ENCODE measurements around the gene ZNF837.

The ZNF837 gene

DNA sequence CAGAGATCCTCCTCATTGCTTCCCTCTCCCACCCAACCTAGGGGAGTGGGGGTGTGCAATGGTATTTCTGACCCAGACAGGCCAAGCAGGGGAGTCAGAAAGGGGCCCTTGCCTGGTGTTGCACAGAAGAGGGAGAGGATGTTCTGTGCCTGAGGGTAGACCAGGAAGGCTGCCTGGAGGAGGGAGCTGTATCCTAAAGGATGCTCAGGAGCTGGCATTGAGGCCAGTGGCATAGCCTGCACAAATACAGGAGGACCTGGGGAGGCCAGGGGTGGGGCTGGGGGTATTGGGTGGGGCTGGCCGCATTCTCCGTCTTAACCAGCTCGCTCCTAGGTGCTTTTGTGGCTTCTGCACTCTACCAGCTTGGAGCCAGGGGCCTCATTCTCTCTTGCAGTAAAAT, 19.1 kb upstream of the ZNF837 start:
- TF ChIP-seq TAF1 (IDR thresholded peaks at IDR 0.05; ENCODE audit: low read depth) (no peak), EP300 (IDR thresholded peaks at IDR 0.05; ENCODE audit: borderline replicate concordance) (no peak), TEAD4 (IDR thresholded peaks at IDR 0.05) (no peak), FOXM1 (IDR thresholded peaks at IDR 0.05; ENCODE audit: borderline replicate concordance, low read depth) (no peak), TCF12 (IDR thresholded peaks at IDR 0.05; ENCODE audit: low read depth) (no peak), CREB1 (IDR thresholded peaks at IDR 0.05; ENCODE audit: low read depth) (no peak), CEBPB (IDR thresholded peaks at IDR 0.05) (no peak), EGR1 (IDR thresholded peaks at IDR 0.05) (no peak), ZBTB7A (IDR thresholded peaks at IDR 0.05; ENCODE audit: low read depth) (no peak), NFIC (IDR thresholded peaks at IDR 0.05) (no peak), YY1 (IDR thresholded peaks at IDR 0.05; ENCODE audit: low read depth) (no peak), RAD21 (IDR thresholded peaks at IDR 0.05; ENCODE audit: low read depth) (no peak)
- TF ChIP-seq, protein P1, sequence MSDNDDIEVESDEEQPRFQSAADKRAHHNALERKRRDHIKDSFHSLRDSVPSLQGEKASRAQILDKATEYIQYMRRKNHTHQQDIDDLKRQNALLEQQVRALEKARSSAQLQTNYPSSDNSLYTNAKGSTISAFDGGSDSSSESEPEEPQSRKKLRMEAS (IDR thresholded peaks at IDR 0.05), result no peak
- TF ChIP-seq, protein P2, sequence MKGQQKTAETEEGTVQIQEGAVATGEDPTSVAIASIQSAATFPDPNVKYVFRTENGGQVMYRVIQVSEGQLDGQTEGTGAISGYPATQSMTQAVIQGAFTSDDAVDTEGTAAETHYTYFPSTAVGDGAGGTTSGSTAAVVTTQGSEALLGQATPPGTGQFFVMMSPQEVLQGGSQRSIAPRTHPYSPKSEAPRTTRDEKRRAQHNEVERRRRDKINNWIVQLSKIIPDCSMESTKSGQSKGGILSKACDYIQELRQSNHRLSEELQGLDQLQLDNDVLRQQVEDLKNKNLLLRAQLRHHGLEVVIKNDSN (IDR thresholded peaks at IDR 0.05), result no peak
- TF ChIP-seq, protein P3, sequence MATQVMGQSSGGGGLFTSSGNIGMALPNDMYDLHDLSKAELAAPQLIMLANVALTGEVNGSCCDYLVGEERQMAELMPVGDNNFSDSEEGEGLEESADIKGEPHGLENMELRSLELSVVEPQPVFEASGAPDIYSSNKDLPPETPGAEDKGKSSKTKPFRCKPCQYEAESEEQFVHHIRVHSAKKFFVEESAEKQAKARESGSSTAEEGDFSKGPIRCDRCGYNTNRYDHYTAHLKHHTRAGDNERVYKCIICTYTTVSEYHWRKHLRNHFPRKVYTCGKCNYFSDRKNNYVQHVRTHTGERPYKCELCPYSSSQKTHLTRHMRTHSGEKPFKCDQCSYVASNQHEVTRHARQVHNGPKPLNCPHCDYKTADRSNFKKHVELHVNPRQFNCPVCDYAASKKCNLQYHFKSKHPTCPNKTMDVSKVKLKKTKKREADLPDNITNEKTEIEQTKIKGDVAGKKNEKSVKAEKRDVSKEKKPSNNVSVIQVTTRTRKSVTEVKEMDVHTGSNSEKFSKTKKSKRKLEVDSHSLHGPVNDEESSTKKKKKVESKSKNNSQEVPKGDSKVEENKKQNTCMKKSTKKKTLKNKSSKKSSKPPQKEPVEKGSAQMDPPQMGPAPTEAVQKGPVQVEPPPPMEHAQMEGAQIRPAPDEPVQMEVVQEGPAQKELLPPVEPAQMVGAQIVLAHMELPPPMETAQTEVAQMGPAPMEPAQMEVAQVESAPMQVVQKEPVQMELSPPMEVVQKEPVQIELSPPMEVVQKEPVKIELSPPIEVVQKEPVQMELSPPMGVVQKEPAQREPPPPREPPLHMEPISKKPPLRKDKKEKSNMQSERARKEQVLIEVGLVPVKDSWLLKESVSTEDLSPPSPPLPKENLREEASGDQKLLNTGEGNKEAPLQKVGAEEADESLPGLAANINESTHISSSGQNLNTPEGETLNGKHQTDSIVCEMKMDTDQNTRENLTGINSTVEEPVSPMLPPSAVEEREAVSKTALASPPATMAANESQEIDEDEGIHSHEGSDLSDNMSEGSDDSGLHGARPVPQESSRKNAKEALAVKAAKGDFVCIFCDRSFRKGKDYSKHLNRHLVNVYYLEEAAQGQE (IDR thresholded peaks at IDR 0.05; ENCODE audit: low read depth), result no peak

DNA sequence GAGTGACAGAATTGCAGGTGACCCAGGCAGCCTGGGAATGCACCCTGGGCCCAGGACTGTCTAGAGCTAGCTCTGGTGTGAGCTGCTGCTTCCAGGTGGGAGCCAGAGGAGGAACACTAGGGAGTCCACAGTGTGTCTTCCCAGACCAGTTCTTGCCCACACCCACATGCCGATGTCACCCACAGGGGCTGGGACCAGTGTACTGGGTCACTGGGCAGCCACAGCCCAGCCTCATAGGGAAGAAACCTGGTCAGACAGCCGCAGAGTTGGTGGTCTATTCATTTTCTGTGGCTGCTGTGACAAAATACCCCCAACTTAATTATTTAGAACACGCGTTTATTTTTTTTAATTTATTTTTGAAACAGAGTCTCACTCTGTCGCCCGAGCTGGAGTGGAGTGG, 17.7 kb upstream of the ZNF837 start:
- TF ChIP-seq TCF12 (IDR thresholded peaks at IDR 0.05; ENCODE audit: low read depth) (no peak), FOXM1 (IDR thresholded peaks at IDR 0.05; ENCODE audit: borderline replicate concordance, low read depth) (no peak), CEBPB (IDR thresholded peaks at IDR 0.05) (no peak), YY1 (IDR thresholded peaks at IDR 0.05; ENCODE audit: low read depth) (no peak), ZBTB7A (IDR thresholded peaks at IDR 0.05; ENCODE audit: low read depth) (no peak), CREB1 (IDR thresholded peaks at IDR 0.05; ENCODE audit: low read depth) (no peak), TAF1 (IDR thresholded peaks at IDR 0.05; ENCODE audit: low read depth) (no peak), EP300 (IDR thresholded peaks at IDR 0.05; ENCODE audit: borderline replicate concordance) (no peak), RAD21 (IDR thresholded peaks at IDR 0.05; ENCODE audit: low read depth) (no peak), NFIC (IDR thresholded peaks at IDR 0.05) (no peak), TEAD4 (IDR thresholded peaks at IDR 0.05) (no peak), EGR1 (IDR thresholded peaks at IDR 0.05) (no peak)
- TF ChIP-seq, protein P2 (IDR thresholded peaks at IDR 0.05), result no peak
- TF ChIP-seq, protein P3 (IDR thresholded peaks at IDR 0.05; ENCODE audit: low read depth), result no peak
- TF ChIP-seq, protein P1 (IDR thresholded peaks at IDR 0.05), result no peak

DNA sequence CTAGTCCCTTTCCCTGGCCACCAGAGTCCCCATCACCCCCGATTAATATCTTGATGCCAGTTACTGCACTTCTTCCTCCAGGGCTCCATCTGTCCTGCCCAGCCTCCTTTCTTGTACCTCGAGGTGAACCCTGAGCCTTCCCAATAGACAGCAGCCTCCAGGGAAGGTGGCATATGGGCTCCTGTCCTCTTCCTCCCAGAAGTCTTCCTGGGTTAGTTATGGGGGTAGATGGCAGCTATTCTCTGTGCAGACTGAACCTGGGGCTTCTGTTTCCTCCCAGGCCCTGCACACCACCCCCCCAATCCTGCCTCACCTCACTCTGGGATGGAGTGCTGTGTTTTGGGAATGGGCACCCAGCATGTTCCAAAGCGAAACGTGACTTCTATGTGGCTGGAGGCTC, 17.3 kb upstream of the ZNF837 start:
- TF ChIP-seq NFIC (IDR thresholded peaks at IDR 0.05) (no peak), EGR1 (IDR thresholded peaks at IDR 0.05) (no peak), CEBPB (IDR thresholded peaks at IDR 0.05) (no peak), EP300 (IDR thresholded peaks at IDR 0.05; ENCODE audit: borderline replicate concordance) (no peak), TAF1 (IDR thresholded peaks at IDR 0.05; ENCODE audit: low read depth) (no peak), ZBTB7A (IDR thresholded peaks at IDR 0.05; ENCODE audit: low read depth) (no peak), TCF12 (IDR thresholded peaks at IDR 0.05; ENCODE audit: low read depth) (no peak), CREB1 (IDR thresholded peaks at IDR 0.05; ENCODE audit: low read depth) (no peak), FOXM1 (IDR thresholded peaks at IDR 0.05; ENCODE audit: borderline replicate concordance, low read depth) (no peak), YY1 (IDR thresholded peaks at IDR 0.05; ENCODE audit: low read depth) (no peak), TEAD4 (IDR thresholded peaks at IDR 0.05) (no peak), RAD21 (IDR thresholded peaks at IDR 0.05; ENCODE audit: low read depth) (no peak)
- TF ChIP-seq, protein P3 (IDR thresholded peaks at IDR 0.05; ENCODE audit: low read depth), result no peak
- TF ChIP-seq, protein P1 (IDR thresholded peaks at IDR 0.05), result no peak
- TF ChIP-seq, protein P2 (IDR thresholded peaks at IDR 0.05), result no peak

Measured in Ishikawa (cell line).